Erythroblast (primary cell): ENCODE results near the gene DMD.

Source experiments
- GATA1 ChIP-seq: IDR thresholded peaks from 2 replicates; pipeline ENCODE4 v1.6.1; 2011; ENCODE audit warnings: low read depth, mild to moderate bottlenecking, control low read depth, low read length, moderate library complexity
- POLR2A ChIP-seq: IDR thresholded peaks from 2 replicates; pipeline ENCODE4 v1.6.1; 2011; ENCODE audit warnings: mild to moderate bottlenecking, low read length

GRCh38 chrX:31138124-31138523 is 2073.2 kb downstream of the DMD start:
- TF ChIP-seq POLR2A (no peak), GATA1 (no peak)
